HEK293 (cell line): ENCODE measurements around the gene ARL13B.

Experiments
- CTCF ChIP-seq: fragments of 450-650 bp; formaldehyde crosslinking; IDR thresholded peaks from 2 replicates; pipeline ENCODE4 v1.5.1; 2016; ENCODE audit warnings: missing biosample characterization, missing genetic modification characterization
- ELK4 ChIP-seq: IDR thresholded peaks from 2 replicates; pipeline ENCODE4 v1.6.1; 2011; ENCODE audit warnings: mild to moderate bottlenecking, low read depth, low read length, borderline replicate concordance
- HIC1 ChIP-seq: fragments of 450-650 bp; formaldehyde crosslinking; IDR thresholded peaks from 2 replicates; pipeline ENCODE4 v1.5.1; 2016; ENCODE audit warnings: missing biosample characterization, missing genetic modification characterization
- MZF1 ChIP-seq: fragments of 450-650 bp; formaldehyde crosslinking; IDR thresholded peaks from 2 replicates; pipeline ENCODE4 v1.5.1; 2017; ENCODE audit warnings: missing biosample characterization, missing genetic modification characterization, borderline replicate concordance
- ZBTB1 ChIP-seq: fragments of 450-650 bp; formaldehyde crosslinking; IDR thresholded peaks from 2 replicates; pipeline ENCODE4 v1.5.1; 2016; ENCODE audit warnings: missing biosample characterization, missing genetic modification characterization
- ZIC2 ChIP-seq: fragments of 450-650 bp; formaldehyde crosslinking; IDR thresholded peaks from 2 replicates; pipeline ENCODE4 v1.5.1; 2016; ENCODE audit warnings: missing biosample characterization, missing genetic modification characterization
- ZNF274 ChIP-seq, 2 experiments: fragments of 200-500 bp in 1 of 2; fragments of 450-650 bp in 1 of 2; sonication (Bioruptor generic) in 1 of 2; formaldehyde crosslinking in 1 of 2; IDR thresholded peaks; 2 replicates each; pipeline versions ENCODE4 v1.5.1 to v1.6.1; 2014 to 2016; ENCODE audit warnings: borderline replicate concordance in 1 of 2, inconsistent platforms in 1 of 2, low read length in 1 of 2, missing biosample characterization in 1 of 2, missing genetic modification characterization in 1 of 2
- ZNF292 ChIP-seq: fragments of 450-650 bp; formaldehyde crosslinking; IDR thresholded peaks from 2 replicates; pipeline ENCODE4 v1.5.1; 2016; ENCODE audit warnings: low read depth, missing biosample characterization, missing genetic modification characterization, borderline replicate concordance
- ZNF624 ChIP-seq: fragments of 450-650 bp; formaldehyde crosslinking; IDR thresholded peaks from 2 replicates; pipeline ENCODE4 v1.5.1; 2017; ENCODE audit warnings: missing biosample characterization, missing genetic modification characterization
- ZNF830 ChIP-seq: fragments of 450-650 bp; IDR thresholded peaks from 2 replicates; pipeline ENCODE4 v1.5.0; 2018; ENCODE audit warnings: missing biosample characterization, missing genetic modification characterization, low read depth, mild to moderate bottlenecking, moderate library complexity
- ZNF843 ChIP-seq: fragments of 450-650 bp; formaldehyde crosslinking; IDR thresholded peaks from 2 replicates; pipeline ENCODE4 v1.5.1; 2016; ENCODE audit warnings: missing biosample characterization, missing genetic modification characterization

GRCh38 chr3:94019659-94020058 is 39.7 kb downstream of the ARL13B start:
- no peak for TF ChIP-seq CTCF (tag by site-specific recombination)
- no peak for TF ChIP-seq ZIC2 (tag by site-specific recombination)
- no peak for TF ChIP-seq ZBTB1 (tag by site-specific recombination)
- no peak for TF ChIP-seq MZF1 (tag by site-specific recombination)
- TF ChIP-seq ZNF843 (tag by site-specific recombination) = no peak
- no peak for TF ChIP-seq HIC1 (tag by site-specific recombination)
- TF ChIP-seq ELK4 = no peak
- TF ChIP-seq ZNF624 = no peak
- no peak for TF ChIP-seq ZNF830 (tag by site-specific recombination)
- TF ChIP-seq ZNF292 (tag by site-specific recombination) = no peak
- no peak for TF ChIP-seq ZNF274 (IDR thresholded peaks at IDR 0.05; ENCODE audit: low read length)
- TF ChIP-seq ZNF274 (tag by site-specific recombination; IDR thresholded peaks at IDR 0.05; ENCODE audit: borderline replicate concordance) = no peak
